H1 (cell line): ENCODE data around the gene PRKCH. TPM values are rescaled to one million over a fixed set of nuclear protein-coding genes. Genes with fewer than 3 reads are reported as not detected.

ENCODE experiments used
- CTCF ChIA-PET: fragments of 300-600 bp; sonication (Branson Sonifier 250); formaldehyde crosslinking; loops from one replicate; lab custom pipeline; 2021; ENCODE audit not compliant: partially characterized antibody; lab: Charles Lee
- POLR2A ChIA-PET: fragments of 300-600 bp; sonication (Branson Sonifier 250); formaldehyde crosslinking; loops from one replicate; lab custom pipeline; 2021; ENCODE audit warnings: inconsistent platforms; ENCODE audit not compliant: partially characterized antibody; lab: Charles Lee
- DNase-seq, 2 experiments: peaks; one replicate each; pipeline versions ENCODE4 v3.0.0 to v3.0.0-alpha.2; 2010 to 2022; ENCODE audit warnings: low spot score in 2 of 2, low read depth in 1 of 2, mixed read lengths in 1 of 2
- FAIRE-seq: peaks from 2 replicates; lab custom pipeline; 2011; peaks lifted over from hg19 to GRCh38; lab: Jason Lieb, UNC
- H2AFZ ChIP-seq: 2 replicates; pipeline ENCODE4 v1.8.1; 2012; ENCODE audit warnings: low read length, inconsistent platforms
- H2AK5ac ChIP-seq: 2 replicates; pipeline ENCODE4 v1.6.1; 2013; ENCODE audit warnings: low read depth, low read length
- H2BK120ac ChIP-seq: replicated peaks from 2 replicates; pipeline ENCODE3; 2013; ENCODE audit warnings: low read depth, low read length, inconsistent platforms
- H2BK12ac ChIP-seq: 2 replicates; pipeline ENCODE4 v1.6.1; 2013; ENCODE audit warnings: low read depth, low read length
- H2BK15ac ChIP-seq: 2 replicates; pipeline ENCODE4 v1.6.1; 2013; ENCODE audit warnings: low read length
- H2BK20ac ChIP-seq: 2 replicates; pipeline ENCODE4 v1.6.1; 2013; ENCODE audit warnings: low read length
- H2BK5ac ChIP-seq: 2 replicates; pipeline ENCODE4 v1.6.1; 2013; ENCODE audit warnings: low read depth, low read length
- H3K14ac ChIP-seq: 2 replicates; pipeline ENCODE4 v1.6.1; 2013; ENCODE audit warnings: inconsistent platforms; ENCODE audit not compliant: insufficient read length
- H3K18ac ChIP-seq: 2 replicates; pipeline ENCODE4 v1.6.1; 2013; ENCODE audit warnings: low read length; ENCODE audit errors: extremely low read depth
- H3K23ac ChIP-seq: 2 replicates; pipeline ENCODE4 v1.6.1; 2013; ENCODE audit warnings: inconsistent platforms; ENCODE audit not compliant: insufficient read length
- H3K23me2 ChIP-seq: 2 replicates; pipeline ENCODE4 v1.6.1; 2013; ENCODE audit warnings: low read depth, low read length
- H3K27ac ChIP-seq: 2 replicates; pipeline ENCODE4 v1.6.1; 2011; ENCODE audit warnings: low read depth, low read length, inconsistent platforms
- H3K27me3 ChIP-seq, 4 experiments: replicated peaks in 1 of 4; 1 replicate in 1 of 4; 2 replicates in 3 of 4; pipeline versions ENCODE4 v1.6.1 to v1.8.1; 2011 to 2013; ENCODE audit warnings: low read length in 3 of 4, mild to moderate bottlenecking in 3 of 4, inconsistent platforms in 2 of 4, mixed read lengths in 2 of 4, moderate library complexity in 1 of 4; ENCODE audit not compliant: control insufficient read depth in 3 of 4, insufficient read depth in 3 of 4; ENCODE audit errors: extremely low read depth in 1 of 4
- H3K36me3 ChIP-seq, 4 experiments: 2 replicates each; pipeline versions ENCODE4 v1.6.1 to v1.8.1; 2011 to 2013; ENCODE audit warnings: mild to moderate bottlenecking in 4 of 4, low read length in 3 of 4, moderate library complexity in 2 of 4, control low read depth in 1 of 4, inconsistent platforms in 1 of 4; ENCODE audit not compliant: insufficient read depth in 4 of 4, control insufficient read depth in 2 of 4
- H3K4ac ChIP-seq: replicated peaks from 2 replicates; pipeline ENCODE3; 2013; ENCODE audit warnings: low read length, low read depth, mixed read lengths, inconsistent platforms; ENCODE audit not compliant: insufficient read length
- H3K4me1 ChIP-seq, 4 experiments: replicated peaks in 1 of 4; 1 replicate in 1 of 4; 2 replicates in 3 of 4; pipeline versions ENCODE4 v1.6.1 to v1.8.1; 2011 to 2013; ENCODE audit warnings: low read length in 3 of 4, inconsistent platforms in 2 of 4, mixed read lengths in 1 of 4; ENCODE audit not compliant: insufficient read depth in 4 of 4, control insufficient read depth in 3 of 4
- H3K4me2 ChIP-seq, 2 experiments: 2 replicates each; pipeline versions ENCODE4 v1.6.1 to v1.8.1; 2011 to 2013; ENCODE audit warnings: low read depth in 2 of 2, low read length in 2 of 2, control low read depth in 1 of 2, inconsistent platforms in 1 of 2, mild to moderate bottlenecking in 1 of 2; ENCODE audit not compliant: insufficient read depth in 1 of 2
- H3K4me3 ChIP-seq, 4 experiments: fragments of 200-600, 300-600 bp in 1 of 4; sonication (generic), shearing (Covaris generic), sonication (Bioruptor Twin) in 1 of 4; 2 replicates each; pipeline versions ENCODE4 v1.5.1 to v1.8.1; 2011 to 2016; ENCODE audit warnings: low read length in 4 of 4, low read depth in 3 of 4, control low read depth in 2 of 4, inconsistent platforms in 2 of 4, mild to moderate bottlenecking in 2 of 4, mixed read lengths in 1 of 4, moderate library complexity in 1 of 4; ENCODE audit not compliant: insufficient read depth in 2 of 4; ENCODE audit errors: extremely low read depth in 1 of 4
- H3K56ac ChIP-seq: replicated peaks from 2 replicates; pipeline ENCODE3; 2013; ENCODE audit warnings: low read depth, mild to moderate bottlenecking, mixed read lengths, low read length, inconsistent platforms; ENCODE audit not compliant: insufficient read length
- H3K79me1 ChIP-seq: 2 replicates; pipeline ENCODE4 v1.6.1; 2013; ENCODE audit warnings: low read depth, low read length, control low read depth
- H3K79me2 ChIP-seq, 2 experiments: 2 replicates each; pipeline versions ENCODE4 v1.6.1 to v1.8.1; 2012 to 2013; ENCODE audit warnings: low read length in 2 of 2, mild to moderate bottlenecking in 2 of 2, inconsistent platforms in 1 of 2; ENCODE audit not compliant: insufficient read depth in 2 of 2, control insufficient read depth in 1 of 2
- H3K9ac ChIP-seq, 4 experiments: replicated peaks in 1 of 4; 1 replicate in 1 of 4; 2 replicates in 3 of 4; pipeline versions ENCODE4 v1.6.1 to v1.8.1; 2011 to 2013; ENCODE audit warnings: low read depth in 3 of 4, low read length in 3 of 4, control low read depth in 2 of 4, mild to moderate bottlenecking in 2 of 4, moderate library complexity in 2 of 4, inconsistent platforms in 1 of 4; ENCODE audit errors: extremely low read depth in 1 of 4
- H3K9me3 ChIP-seq, 2 experiments: 2 replicates each; pipeline versions ENCODE4 v1.6.1 to v1.8.1; 2012 to 2013; ENCODE audit warnings: mild to moderate bottlenecking in 2 of 2, moderate library complexity in 2 of 2, control low read depth in 1 of 2, inconsistent platforms in 1 of 2, low read depth in 1 of 2, low read length in 1 of 2, mixed read lengths in 1 of 2; ENCODE audit not compliant: insufficient read depth in 2 of 2
- H4K20me1 ChIP-seq, 2 experiments: replicated peaks in 1 of 2; 2 replicates each; pipeline versions ENCODE3 to v1.8.1; 2011 to 2013; ENCODE audit warnings: inconsistent platforms in 2 of 2, low read length in 2 of 2, mild to moderate bottlenecking in 1 of 2; ENCODE audit not compliant: insufficient read depth in 2 of 2, control insufficient read depth in 1 of 2
- H4K5ac ChIP-seq: 2 replicates; pipeline ENCODE4 v1.6.1; 2013; ENCODE audit warnings: low read length, low read depth, mixed read lengths, inconsistent platforms; ENCODE audit not compliant: insufficient read length
- H4K8ac ChIP-seq: 2 replicates; pipeline ENCODE4 v1.8.0; 2013; ENCODE audit warnings: mild to moderate bottlenecking, moderate library complexity, low read length, inconsistent platforms; ENCODE audit not compliant: insufficient read depth; ENCODE audit errors: extremely low read depth
- H4K91ac ChIP-seq: replicated peaks from 2 replicates; pipeline ENCODE3; 2013; ENCODE audit warnings: low read length, mixed read lengths, inconsistent platforms; ENCODE audit not compliant: insufficient read length
- EP300 ChIP-seq, 2 experiments: IDR thresholded peaks; 1 replicate in 1 of 2; 2 replicates in 1 of 2; pipeline ENCODE4 v1.6.1; 2011 to 2012; ENCODE audit warnings: low read depth in 2 of 2, low read length in 2 of 2, mild to moderate bottlenecking in 2 of 2, borderline replicate concordance in 1 of 2, inconsistent platforms in 1 of 2, moderate library complexity in 1 of 2
- MAFK ChIP-seq: IDR thresholded peaks from 2 replicates; pipeline ENCODE4 v1.6.1; 2012; ENCODE audit warnings: low read depth, mild to moderate bottlenecking, improper control_type of control experiment, low read length
- RAD21 ChIP-seq, 2 experiments: IDR thresholded peaks in 1 of 2; conservative IDR thresholded peaks in 1 of 2; 2 replicates each; pipeline ENCODE4 v1.6.1; 2011; ENCODE audit warnings: low read depth in 2 of 2, low read length in 2 of 2, improper control_type of control experiment in 1 of 2, inconsistent platforms in 1 of 2, mild to moderate bottlenecking in 1 of 2, moderate library complexity in 1 of 2
- WGBS, 2 experiments: shearing (Covaris generic) in 1 of 2; methylation state at CpG; one replicate each; pipeline versions ENCODE4 v1.1.6 to v1.1.7; 2013 to 2015; ENCODE audit warnings: low lambda C conversion rate in 2 of 2, mixed read lengths in 2 of 2, inconsistent platforms in 1 of 2, low coverage in 1 of 2, missing lambda C conversion rate in 1 of 2; ENCODE audit not compliant: insufficient replicate concordance in 2 of 2, insufficient coverage in 1 of 2, insufficient read length in 1 of 2; ENCODE audit errors: extremely low coverage in 1 of 2, missing lambda C conversion rate in 1 of 2; 5-methylcytosine and 5-hydroxymethylcytosine counted together
- polyA plus RNA-seq, 7 experiments: library from polyadenylated mRNA; depleted of rRNA in 3 of 7; stranded (reverse) in 5 of 7; unstranded in 2 of 7; fragments of >200 nt in 5 of 7; fragments of 200-250 nt in 2 of 7; gene quantifications; 1 replicate in 5 of 7; 2 replicates in 1 of 7; 4 replicates in 1 of 7; pipeline versions ENCODE4 v1.2.1 to v1.2.3, GENCODE V29; 2011 to 2013; ENCODE audit warnings: missing spikeins in 2 of 7, mixed read lengths in 2 of 7
- total RNA-seq: library from RNA; stranded (reverse); fragmentation: NEBNext Ultra II Directional; extraction: Animal tissue kit (Norgen Biotek cat#: 25700); gene quantifications from 2 replicates; pipeline ENCODE4 v1.2.1, GENCODE V29; 2021

The PRKCH gene
- total and polyA plus RNA-seq, 2 of the 8 experiments (the other 6 are each of a cell fraction or from before 2014, with no cell fraction given) = 6.4 to 7.0 TPM

- H3K23me2 ChIP-seq = no peaks in the 10 kb centered on the region; the same call in 1 of the 2 replicates
- peaks cover 0 to 8% (median 3%) of the 10 kb centered on the region in 4 experiments; a peak in 2 of 7 replicates for H3K4me1 ChIP-seq
- H2BK15ac ChIP-seq = no peak overlapping the region
- H2BK12ac ChIP-seq = no peak overlapping the region
- WGBS, 2 experiments = 63% methylated on average over 4 of the region's 4 CpGs; no CpG with 5 or more reads in 1 of the 2 experiments
- no peak overlapping the region for H3K14ac ChIP-seq
- H3K4ac ChIP-seq = no peak overlapping the region
- no peak overlapping the region for H2BK5ac ChIP-seq
- H4K20me1 ChIP-seq = no peaks in the 10 kb centered on the region
- no peak overlapping the region for H3K23ac ChIP-seq
- H3K9ac ChIP-seq = no peak overlapping the region
- 0 out of 2 replicates have a peak overlapping the region, but pooled peaks have one; percentile 0 for H2BK20ac ChIP-seq
- no peak overlapping the region for H2BK120ac ChIP-seq
- H3K36me3 ChIP-seq = no peaks in the 10 kb centered on the region; a peak in 1 of 8 replicates
- H3K4me3 ChIP-seq = no peak overlapping the region
- ChIA-PET POLR2A (interaction anchor here (0.8 to 1.0 kb wide), 2 partner anchors 10 to 22 kb away, joined by 3 read pairs; no protein-coding TSS in a partner anchor), CTCF (interaction anchor here (0.7 to 1.5 kb wide), 4 partner anchors 9 to 49 kb away, joined by 3 to 5 read pairs (median 4); no protein-coding TSS in a partner anchor)
- no peak overlapping the region for H3K27ac ChIP-seq
- no peak overlapping the region for H2AK5ac ChIP-seq
- H3K79me1 ChIP-seq = no peaks in the 10 kb centered on the region
- H2AFZ ChIP-seq = no peak overlapping the region
- H3K27me3 ChIP-seq = no peaks in the 10 kb centered on the region
- H3K9me3 ChIP-seq = no peaks in the 10 kb centered on the region
- H3K18ac ChIP-seq = no peak overlapping the region
- H4K5ac ChIP-seq = no peak overlapping the region
- no peaks in the 10 kb centered on the region for H3K79me2 ChIP-seq
- FAIRE-seq = no peak
- no peak overlapping the region for H3K4me2 ChIP-seq
- peak overlapping the region; percentile 51 for H4K91ac ChIP-seq
- H4K8ac ChIP-seq = no peak overlapping the region
- no peak overlapping the region for H3K56ac ChIP-seq
- TF ChIP-seq EP300 (IDR thresholded peaks at IDR 0.05; ENCODE audit: borderline replicate concordance in 1 of 2, low read depth in 2 of 2, low read length in 2 of 2) (no peak), MAFK (no peak), RAD21 (IDR thresholded peaks at IDR 0.05 in 1 of 2, conservative IDR thresholded peaks at IDR 0.05 in 1 of 2; ENCODE audit: low read depth in 2 of 2, low read length in 2 of 2) (no peak)
- DNase-seq = no peak
Measured at GRCh38 chr14:61524211-61524806, 202.9 kb downstream of the PRKCH start.
